ENCODE data around the gene DNAL1. TPM values are rescaled to one million over a fixed set of nuclear protein-coding genes. Genes with fewer than 3 reads are reported as not detected.

DNAL1 gene
- total RNA-seq, 1 donor from 2014 or later: 14.7 TPM

- no peak overlapping the region for H3K4me3 ChIP-seq
- no peak overlapping the region for H3K27ac ChIP-seq
- H3K9me3 ChIP-seq: no peaks in the 10 kb centered on the region
- H3K36me3 ChIP-seq: peaks cover 24% of the 10 kb centered on the region
- ATAC-seq (no peak), DNase-seq (peak; percentile 51)
- TF ChIP-seq CTCF (IDR thresholded peaks at IDR 0.05): no peak
- no peaks in the 10 kb centered on the region for H3K4me1 ChIP-seq
- no peaks in the 10 kb centered on the region for H3K27me3 ChIP-seq (ENCODE audit: low read depth)
- intact Hi-C loops (cut with DNase I): no loop called here
Measured at GRCh38 chr14:73685328-73685727, 40.5 kb downstream of the DNAL1 start.

DNA sequence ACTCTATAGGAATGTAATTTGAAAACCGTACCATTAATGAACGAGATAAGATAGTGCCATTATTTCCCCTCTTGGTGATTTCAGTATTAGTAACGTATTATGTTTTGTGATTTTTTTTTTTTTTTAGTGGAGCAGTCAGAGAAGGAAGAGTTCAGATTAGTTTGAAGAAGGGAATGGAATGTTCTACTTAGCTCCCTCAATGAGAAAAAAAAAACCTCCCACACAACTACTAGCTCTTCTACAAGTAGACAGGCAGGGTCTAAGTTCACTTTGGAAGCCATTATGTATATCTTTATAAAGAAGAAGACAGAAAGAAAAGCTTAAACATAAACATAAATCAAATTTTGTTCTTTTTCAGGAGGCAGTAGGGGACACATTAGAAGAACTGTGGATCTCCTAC is 42.1 kb downstream of the DNAL1 start:
- no peak for ATAC-seq
- intact Hi-C loops (cut with DNase I): no loop called here
- no peak for DNase-seq
- no peak for TF ChIP-seq CTCF (IDR thresholded peaks at IDR 0.05)
- Histone ChIP-seq H3K27ac (no peak overlapping the region), H3K4me1 (no peaks in the 10 kb centered on the region), H3K27me3 (ENCODE audit: low read depth) (no peaks in the 10 kb centered on the region), H3K9me3 (no peaks in the 10 kb centered on the region), H3K4me3 (no peak overlapping the region), H3K36me3 (peaks cover 33% of the 10 kb centered on the region)

DNA sequence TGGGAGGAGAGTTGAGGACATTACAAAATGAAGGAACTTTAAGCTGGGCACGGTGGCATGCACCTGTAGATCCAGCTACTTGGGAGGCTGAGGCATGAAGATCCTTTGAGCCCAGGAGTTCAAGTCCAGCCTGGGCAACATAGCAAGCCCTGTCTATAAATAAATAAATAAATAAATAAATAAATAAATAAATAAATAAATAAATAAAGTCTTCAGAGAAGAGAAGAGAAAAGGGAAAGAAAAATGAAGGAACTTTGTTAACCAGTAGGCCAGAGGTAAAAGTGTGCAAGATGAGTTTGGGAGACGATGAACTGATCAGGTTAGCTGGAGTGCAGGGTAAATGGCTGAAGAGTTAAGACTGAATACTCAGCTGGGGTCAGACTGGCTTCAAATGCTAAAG is 49.3 kb downstream of the DNAL1 start:
- intact Hi-C loops (cut with DNase I): no loop called here
- TF ChIP-seq CTCF (IDR thresholded peaks at IDR 0.05): no peak
- H3K36me3 ChIP-seq: peaks cover 58% of the 10 kb centered on the region

DNA sequence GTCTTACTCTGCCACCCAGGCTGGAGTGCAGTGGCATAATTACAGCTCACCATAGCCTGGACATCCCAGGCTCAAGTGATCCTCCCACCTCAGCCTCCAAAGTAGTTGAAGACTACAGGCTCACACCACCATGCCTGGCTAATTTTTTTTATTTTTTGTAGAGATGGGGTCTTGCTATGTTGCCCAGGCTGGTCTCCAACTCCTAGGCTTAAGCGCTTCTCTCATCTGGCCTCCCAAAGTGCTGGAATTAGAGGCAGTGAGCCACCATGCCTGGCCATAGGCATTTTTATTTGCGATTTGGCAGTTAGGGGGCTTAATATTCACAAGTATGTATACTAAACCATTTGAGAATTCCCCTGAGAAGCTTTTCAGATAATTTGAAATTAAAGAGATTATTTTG is 50.3 kb downstream of the DNAL1 start:
- Histone ChIP-seq H3K4me3 (no peak overlapping the region), H3K27me3 (ENCODE audit: low read depth) (no peaks in the 10 kb centered on the region), H3K9me3 (no peaks in the 10 kb centered on the region), H3K4me1 (no peaks in the 10 kb centered on the region), H3K27ac (no peak overlapping the region), H3K36me3 (peaks cover 49% of the 10 kb centered on the region)
- no peak for TF ChIP-seq CTCF (IDR thresholded peaks at IDR 0.05)
- ATAC-seq (no peak), DNase-seq (no peak)
- intact Hi-C loops (cut with DNase I): no loop called here

More for the DNA sequence above, 49.3 kb downstream of the DNAL1 start:
- Histone ChIP-seq H3K4me3 (no peak overlapping the region), H3K27ac (no peak overlapping the region), H3K4me1 (no peaks in the 10 kb centered on the region), H3K27me3 (ENCODE audit: low read depth) (no peaks in the 10 kb centered on the region), H3K9me3 (no peaks in the 10 kb centered on the region)
- no peak for DNase-seq
- ATAC-seq: no peak

GRCh38 chr14:73695997-73696396 is 51.2 kb downstream of the DNAL1 start:
- ATAC-seq: no peak
- Histone ChIP-seq H3K27ac (no peak overlapping the region), H3K9me3 (no peaks in the 10 kb centered on the region), H3K36me3 (peaks cover 41% of the 10 kb centered on the region), H3K4me1 (no peaks in the 10 kb centered on the region), H3K27me3 (ENCODE audit: low read depth) (no peaks in the 10 kb centered on the region), H3K4me3 (no peak overlapping the region)
- DNase-seq: no peak
- TF ChIP-seq CTCF (IDR thresholded peaks at IDR 0.05): no peak
- intact Hi-C loops (cut with DNase I): no loop called here

Measured in lower lobe of right lung (tissue), 2 donors.